Osteoblast (primary cell): ENCODE measurements around the gene PGS1. TPM values are rescaled to one million over a fixed set of nuclear protein-coding genes. Genes with fewer than 3 reads are reported as not detected.
A peak's percentile ranks its signal among the peaks of the same experiment; 100 is the strongest.

Source experiments
- DNase-seq: peaks from one replicate; pipeline ENCODE4 v3.0.0; 2011; ENCODE audit warnings: low spot score, mixed read lengths; ENCODE audit not compliant: insufficient read length; ENCODE audit errors: missing footprints
- H2AFZ ChIP-seq: 2 replicates; pipeline ENCODE4 v1.6.0; 2011; ENCODE audit warnings: mild to moderate bottlenecking, low read length
- H3K27ac ChIP-seq: 2 replicates; pipeline ENCODE4 v1.5.1; 2011; ENCODE audit warnings: mild to moderate bottlenecking, low read depth, low read length, moderate library complexity
- H3K27me3 ChIP-seq: 2 replicates; pipeline ENCODE4 v1.6.0; 2012; ENCODE audit warnings: mild to moderate bottlenecking, control low read depth, inconsistent platforms, low read length, moderate library complexity; ENCODE audit not compliant: insufficient read depth
- H3K36me3 ChIP-seq: 2 replicates; pipeline ENCODE4 v1.5.1; 2011; ENCODE audit warnings: mild to moderate bottlenecking, low read length, control low read depth, moderate library complexity; ENCODE audit not compliant: insufficient read depth
- H3K4me1 ChIP-seq: 2 replicates; pipeline ENCODE4 v1.5.1; 2011; ENCODE audit warnings: mild to moderate bottlenecking, low read length, control low read depth, moderate library complexity; ENCODE audit not compliant: insufficient read depth
- H3K4me2 ChIP-seq: 2 replicates; pipeline ENCODE4 v1.6.0; 2011; ENCODE audit warnings: mild to moderate bottlenecking, low read length; ENCODE audit not compliant: insufficient read depth
- H3K4me3 ChIP-seq: fragments of 200-600 bp; sonication (generic); 3 replicates; pipeline ENCODE4 v1.5.1; 2012; ENCODE audit warnings: mild to moderate bottlenecking, low read length, inconsistent platforms; ENCODE audit not compliant: insufficient read depth
- H3K79me2 ChIP-seq: 2 replicates; pipeline ENCODE4 v1.6.0; 2012; ENCODE audit warnings: mild to moderate bottlenecking, low read length, control low read depth, inconsistent platforms; ENCODE audit not compliant: insufficient read depth
- H3K9me3 ChIP-seq: 2 replicates; pipeline ENCODE4 v1.5.1; 2011; ENCODE audit warnings: low read depth, low read length, control low read depth
- H4K20me1 ChIP-seq: 2 replicates; pipeline ENCODE4 v1.6.0; 2012; ENCODE audit warnings: mild to moderate bottlenecking, low read length, control low read depth; ENCODE audit not compliant: insufficient read depth
- total RNA-seq: library from RNA; depleted of rRNA; stranded (reverse); fragments of >200 nt; gene quantifications from 2 replicates; pipeline ENCODE4 v1.2.3, GENCODE V29; 2012
- TF ChIP-seq, protein P1 (sequence below): IDR thresholded peaks from 2 replicates; pipeline ENCODE4 v1.5.1; 2011; ENCODE audit warnings: mild to moderate bottlenecking, low read depth, low read length, moderate library complexity; ENCODE audit errors: extremely low read depth

PGS1 gene
- total RNA-seq, 1 donor = 34.4 TPM

GRCh38 chr17:78412403-78412802 lies 34.0 kb downstream of the PGS1 start:
- H4K20me1 ChIP-seq = peaks cover 31% of the 10 kb centered on the region
- H3K36me3 ChIP-seq = peaks cover 5% of the 10 kb centered on the region
- H3K27ac ChIP-seq = peak overlapping the region; percentile 24
- peak; percentile 86 for DNase-seq
- no peak overlapping the region for H3K4me2 ChIP-seq
- H3K9me3 ChIP-seq = no peaks in the 10 kb centered on the region
- H2AFZ ChIP-seq = no peak overlapping the region
- no peaks in the 10 kb centered on the region for H3K27me3 ChIP-seq
- TF ChIP-seq, protein P1, sequence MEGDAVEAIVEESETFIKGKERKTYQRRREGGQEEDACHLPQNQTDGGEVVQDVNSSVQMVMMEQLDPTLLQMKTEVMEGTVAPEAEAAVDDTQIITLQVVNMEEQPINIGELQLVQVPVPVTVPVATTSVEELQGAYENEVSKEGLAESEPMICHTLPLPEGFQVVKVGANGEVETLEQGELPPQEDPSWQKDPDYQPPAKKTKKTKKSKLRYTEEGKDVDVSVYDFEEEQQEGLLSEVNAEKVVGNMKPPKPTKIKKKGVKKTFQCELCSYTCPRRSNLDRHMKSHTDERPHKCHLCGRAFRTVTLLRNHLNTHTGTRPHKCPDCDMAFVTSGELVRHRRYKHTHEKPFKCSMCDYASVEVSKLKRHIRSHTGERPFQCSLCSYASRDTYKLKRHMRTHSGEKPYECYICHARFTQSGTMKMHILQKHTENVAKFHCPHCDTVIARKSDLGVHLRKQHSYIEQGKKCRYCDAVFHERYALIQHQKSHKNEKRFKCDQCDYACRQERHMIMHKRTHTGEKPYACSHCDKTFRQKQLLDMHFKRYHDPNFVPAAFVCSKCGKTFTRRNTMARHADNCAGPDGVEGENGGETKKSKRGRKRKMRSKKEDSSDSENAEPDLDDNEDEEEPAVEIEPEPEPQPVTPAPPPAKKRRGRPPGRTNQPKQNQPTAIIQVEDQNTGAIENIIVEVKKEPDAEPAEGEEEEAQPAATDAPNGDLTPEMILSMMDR = peak; percentile 65
- H3K4me1 ChIP-seq = peaks cover 31% of the 10 kb centered on the region
- peaks cover 68% of the 10 kb centered on the region for H3K79me2 ChIP-seq
- no peak overlapping the region for H3K4me3 ChIP-seq

DNA sequence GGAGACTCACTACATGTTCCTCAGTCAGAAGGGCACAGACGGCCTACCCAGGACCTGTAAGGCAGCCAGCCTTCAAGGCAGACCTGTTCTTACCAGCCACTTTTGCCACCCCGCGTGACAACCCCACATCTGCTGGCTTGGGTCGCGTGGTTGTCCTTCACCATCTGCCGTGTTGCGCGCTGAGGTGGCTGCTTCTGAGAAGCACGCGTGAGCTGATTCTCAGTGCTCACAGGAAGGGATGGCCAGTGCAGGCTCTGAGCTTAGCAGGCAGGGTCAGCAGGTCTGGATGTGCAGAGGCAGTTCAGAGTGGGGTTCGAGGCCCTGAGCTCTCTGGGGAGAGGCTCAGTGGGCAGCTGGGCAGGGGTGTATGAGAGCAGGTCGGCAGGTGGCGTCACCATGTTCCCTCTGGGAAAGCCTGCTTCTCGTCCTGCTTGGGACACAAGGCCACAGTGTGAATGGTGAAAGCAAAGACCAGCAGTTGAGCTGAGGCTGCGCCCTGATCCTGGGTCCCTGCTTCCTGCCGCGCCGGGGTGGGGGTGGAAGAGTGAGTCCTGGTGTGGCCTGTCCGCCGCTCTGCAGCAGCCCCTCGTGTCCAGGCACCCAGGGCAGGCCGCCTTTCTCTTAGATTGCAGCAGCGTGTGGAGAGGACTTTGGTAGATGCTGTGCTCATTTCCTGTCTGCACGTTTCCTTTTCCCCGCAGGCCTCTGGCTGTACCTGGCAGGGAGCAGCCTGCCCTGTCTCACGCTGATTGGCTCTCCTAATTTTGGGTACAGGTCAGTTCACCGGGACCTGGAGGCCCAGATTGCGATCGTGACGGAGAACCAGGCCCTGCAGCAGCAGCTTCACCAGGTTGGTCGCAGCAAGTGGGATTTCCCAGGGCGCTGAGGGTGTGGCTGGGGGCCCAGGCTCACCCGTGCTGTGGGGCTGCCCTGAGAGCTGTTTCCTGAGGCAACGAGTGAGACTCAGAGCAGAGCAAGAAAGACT lies 36.0 kb downstream of the PGS1 start:
- peaks cover 58% of the 10 kb centered on the region for H3K79me2 ChIP-seq
- H3K4me3 ChIP-seq = no peak overlapping the region
- H4K20me1 ChIP-seq = peaks cover 22% of the 10 kb centered on the region
- peak; percentile 49 for DNase-seq
- peaks cover 11% of the 10 kb centered on the region for H3K36me3 ChIP-seq
- peaks cover 33% of the 10 kb centered on the region for H3K4me1 ChIP-seq
- H3K27me3 ChIP-seq = no peaks in the 10 kb centered on the region
- H2AFZ ChIP-seq = no peak overlapping the region
- no peaks in the 10 kb centered on the region for H3K9me3 ChIP-seq
- no peak overlapping the region for H3K27ac ChIP-seq
- TF ChIP-seq, protein P1 = no peak
- no peak overlapping the region for H3K4me2 ChIP-seq

- DNase-seq = peak; percentile 89
- Histone ChIP-seq H3K36me3 (peaks cover 25% of the 10 kb centered on the region), H4K20me1 (peaks cover 20% of the 10 kb centered on the region), H3K79me2 (peaks cover 53% of the 10 kb centered on the region), H2AFZ (no peak overlapping the region), H3K4me1 (peaks cover 33% of the 10 kb centered on the region), H3K27ac (peak overlapping the region; percentile 83), H3K4me2 (peak overlapping the region; percentile 52), H3K4me3 (no peak overlapping the region), H3K9me3 (no peaks in the 10 kb centered on the region), H3K27me3 (no peaks in the 10 kb centered on the region)
- TF ChIP-seq, protein P1 = no peak
Observed at GRCh38 chr17:78415821-78416711, 37.6 kb downstream of the PGS1 start.
